Measurements from ENCODE around the gene PFN3.
A peak's percentile ranks its signal among the peaks of the same experiment; 100 is the strongest.

PFN3 gene

GRCh38 chr5:177404641-177405179 is 4.2 kb upstream of the PFN3 start:
- TF ChIP-seq POLR2A (IDR thresholded peaks at IDR 0.05; ENCODE audit: low read depth, low read length), result no peak
- DNase-seq (ENCODE audit: insufficient read length, low spot score), result no peak
- FAIRE-seq, result no peak

GRCh38 chr5:177403792-177404640 is 3.6 kb upstream of the PFN3 start:
- DNase-seq (ENCODE audit: insufficient read length, low spot score), result peak; percentile 95
- FAIRE-seq, result no peak
- peak; percentile 73 for TF ChIP-seq POLR2A (IDR thresholded peaks at IDR 0.05; ENCODE audit: low read depth, low read length)

GRCh38 chr5:177403102-177403791 is 2.8 kb upstream of the PFN3 start:
- no peak for FAIRE-seq
- TF ChIP-seq POLR2A (IDR thresholded peaks at IDR 0.05; ENCODE audit: low read depth, low read length), result no peak
- no peak for DNase-seq (ENCODE audit: insufficient read length, low spot score)

- DNase-seq (ENCODE audit: insufficient read length, low spot score) (no peak), FAIRE-seq (no peak)
- no peak for TF ChIP-seq POLR2A (IDR thresholded peaks at IDR 0.05; ENCODE audit: low read depth, low read length)
These were observed 2.0 kb upstream of the PFN3 start for GRCh38 chr5:177402271-177403043.

- FAIRE-seq (no peak), DNase-seq (ENCODE audit: insufficient read length, low spot score) (no peak)
- no peak for TF ChIP-seq POLR2A (IDR thresholded peaks at IDR 0.05; ENCODE audit: low read depth, low read length)
These were observed 2.5 kb downstream of the PFN3 start for GRCh38 chr5:177397875-177398390.

GRCh38 chr5:177396807-177397206 is 3.7 kb downstream of the PFN3 start:
- TF ChIP-seq POLR2A (IDR thresholded peaks at IDR 0.05; ENCODE audit: low read depth, low read length), result no peak
- no peak for DNase-seq (ENCODE audit: insufficient read length, low spot score)
- FAIRE-seq, result no peak

- FAIRE-seq, result no peak
- DNase-seq (ENCODE audit: insufficient read length, low spot score), result no peak
- no peak for TF ChIP-seq POLR2A (IDR thresholded peaks at IDR 0.05; ENCODE audit: low read depth, low read length)
These were observed 4.4 kb downstream of the PFN3 start for GRCh38 chr5:177396078-177396477.

GRCh38 chr5:177393990-177394389 is 6.5 kb downstream of the PFN3 start:
- no peak for FAIRE-seq
- no peak for TF ChIP-seq POLR2A (IDR thresholded peaks at IDR 0.05; ENCODE audit: low read depth, low read length)
- no peak for DNase-seq (ENCODE audit: insufficient read length, low spot score)

GRCh38 chr5:177393206-177393765 is 7.2 kb downstream of the PFN3 start:
- DNase-seq (ENCODE audit: insufficient read length, low spot score), result no peak
- no peak for FAIRE-seq
- no peak for TF ChIP-seq POLR2A (IDR thresholded peaks at IDR 0.05; ENCODE audit: low read depth, low read length)

GRCh38 chr5:177392765-177393164 is 7.7 kb downstream of the PFN3 start:
- DNase-seq (ENCODE audit: insufficient read length, low spot score), result no peak
- FAIRE-seq, result no peak
- TF ChIP-seq POLR2A (IDR thresholded peaks at IDR 0.05; ENCODE audit: low read depth, low read length), result no peak

- TF ChIP-seq POLR2A (IDR thresholded peaks at IDR 0.05; ENCODE audit: low read depth, low read length), result no peak
- peak; percentile 94 for DNase-seq (ENCODE audit: insufficient read length, low spot score)
- no peak for FAIRE-seq
These were observed 9.8 kb downstream of the PFN3 start for GRCh38 chr5:177390363-177391300.
